Suppressor macrophage treated with lipopolysaccharide for 1 hour (primary cell): ENCODE measurements around the gene LRRC41.
A peak's percentile ranks its signal among the peaks of the same experiment; 100 is the strongest.
"Not testable (repeated sequence)": the region's sequence is repeated elsewhere in the genome, so short reads cannot be mapped to it uniquely, and the experiment has no call there.

Source experiments
- DNase-seq, 3 donors: peaks; one replicate each; pipeline ENCODE4 v3.0.0-alpha.2; 2020 to 2022

Gene LRRC41

DNA sequence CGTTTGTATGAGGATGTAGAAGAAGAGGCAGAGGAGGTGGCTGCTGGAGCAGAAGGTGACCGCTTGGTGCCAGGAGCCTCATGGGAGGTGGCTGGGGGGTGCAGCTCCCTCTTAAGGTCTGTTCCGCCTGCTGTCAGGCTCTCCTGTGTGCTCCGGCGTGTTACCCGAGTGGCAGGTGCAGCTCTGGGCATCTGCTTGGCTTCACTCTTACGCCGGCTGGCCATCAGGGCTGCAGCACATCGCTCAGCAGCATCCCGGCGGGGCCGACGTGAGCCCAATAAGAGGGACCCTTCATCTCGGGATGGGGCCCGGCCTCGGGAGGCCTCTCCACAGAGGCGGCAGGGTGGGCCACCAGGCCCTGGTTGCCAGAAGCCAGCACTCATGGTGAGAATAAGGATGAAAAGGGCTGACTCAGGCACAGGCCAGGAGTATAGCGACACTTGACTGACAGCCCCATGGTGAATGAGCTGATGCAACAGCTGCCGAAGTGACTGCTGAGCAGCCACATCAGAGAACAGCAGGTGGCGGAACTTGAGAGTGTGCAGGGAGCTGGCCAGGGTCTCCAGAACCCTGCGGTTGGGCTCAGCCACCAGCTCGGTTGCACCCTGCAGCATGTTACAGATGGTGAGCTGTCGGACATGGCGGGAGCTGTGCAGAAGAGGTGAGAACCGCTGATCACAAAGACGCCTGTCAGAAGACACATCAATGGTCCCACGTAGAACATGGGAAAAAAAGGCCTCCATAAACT, 17.5 kb downstream of the LRRC41 start:
- DNase-seq, result no peak

DNA sequence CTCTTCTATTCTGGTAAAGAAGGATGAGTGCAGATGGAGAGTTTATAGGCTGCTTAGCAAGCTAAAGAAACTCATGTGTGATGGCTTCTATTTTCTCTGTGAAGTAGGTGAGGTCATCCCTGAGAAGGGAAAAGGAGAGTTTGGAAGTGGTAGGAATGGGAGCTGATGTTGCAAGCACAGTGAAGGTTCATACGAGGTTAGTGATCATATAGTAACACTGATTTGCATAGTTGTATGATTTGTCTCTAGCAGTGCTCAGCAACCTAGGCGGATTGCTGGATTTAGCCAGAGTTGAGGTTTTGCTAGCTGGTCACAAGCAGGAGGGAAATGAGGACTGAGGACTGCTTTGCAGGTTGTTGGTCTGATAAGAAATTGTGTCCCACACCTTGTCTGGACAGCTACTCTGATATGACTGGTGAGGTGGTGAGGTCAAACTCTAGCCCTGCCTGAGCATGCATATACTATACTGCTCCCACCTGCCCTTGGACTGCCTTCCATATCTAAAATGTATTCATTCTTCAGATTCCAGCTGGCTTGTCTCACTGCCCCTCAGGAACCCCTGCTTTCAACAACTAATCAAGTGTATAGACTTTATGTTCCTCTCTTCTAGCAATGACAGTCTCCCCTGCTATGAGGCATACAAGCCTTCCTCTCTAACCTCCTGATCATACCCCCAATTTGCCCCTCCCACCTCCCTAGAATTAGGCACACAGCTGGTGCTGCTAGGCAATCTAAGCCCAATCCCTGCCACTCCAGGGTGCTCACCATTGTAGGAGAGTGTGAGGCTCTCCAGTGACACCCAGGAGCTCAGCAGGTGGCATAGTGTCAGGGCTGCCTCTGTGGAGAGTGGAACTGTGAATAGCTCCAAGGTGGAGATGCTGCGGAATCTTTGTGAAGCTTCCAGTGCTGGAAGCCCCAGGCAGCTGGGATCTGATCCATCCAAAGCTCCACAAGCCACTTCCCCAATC, 18.5 kb downstream of the LRRC41 start:
- no peak for DNase-seq

DNA sequence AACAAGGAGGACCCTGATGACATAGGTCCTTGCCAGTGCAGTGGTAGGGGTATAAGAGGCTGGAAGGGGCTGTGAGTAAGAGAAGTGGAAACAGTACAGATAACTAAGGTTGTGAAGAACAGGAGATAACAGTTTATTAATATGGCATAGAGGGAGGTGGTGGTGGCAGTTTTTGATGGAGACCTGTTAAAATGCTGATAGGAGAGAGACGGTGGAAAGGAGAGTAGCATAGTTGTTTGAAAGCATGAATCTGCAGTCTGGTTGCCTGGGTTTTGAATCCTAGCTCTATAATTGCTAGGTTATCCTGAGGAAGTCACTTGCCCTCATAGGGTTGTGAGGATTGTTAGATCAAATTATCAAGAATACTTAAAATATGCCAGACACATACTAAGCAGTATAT, 19.4 kb downstream of the LRRC41 start:
- no peak for DNase-seq

DNA sequence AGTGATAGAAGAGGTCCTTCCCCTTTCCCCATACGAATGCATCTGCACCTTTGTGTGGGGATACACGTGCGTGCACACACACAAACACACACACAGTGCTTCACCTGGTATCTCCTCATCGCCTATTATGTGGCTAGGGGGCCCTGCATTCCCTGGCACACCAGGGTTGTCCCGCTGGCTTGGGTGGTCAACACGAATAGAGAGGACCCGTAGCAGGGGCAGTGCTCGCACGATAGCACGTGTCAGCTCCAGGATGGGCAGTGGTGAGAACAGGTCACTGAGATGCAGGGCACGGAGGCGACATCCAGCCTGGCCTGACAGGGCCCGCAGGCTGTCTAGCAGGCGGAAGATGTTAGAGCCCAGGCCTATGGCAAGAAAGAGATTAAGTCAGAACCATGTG, 22.4 kb downstream of the LRRC41 start:
- no peak for DNase-seq

DNA sequence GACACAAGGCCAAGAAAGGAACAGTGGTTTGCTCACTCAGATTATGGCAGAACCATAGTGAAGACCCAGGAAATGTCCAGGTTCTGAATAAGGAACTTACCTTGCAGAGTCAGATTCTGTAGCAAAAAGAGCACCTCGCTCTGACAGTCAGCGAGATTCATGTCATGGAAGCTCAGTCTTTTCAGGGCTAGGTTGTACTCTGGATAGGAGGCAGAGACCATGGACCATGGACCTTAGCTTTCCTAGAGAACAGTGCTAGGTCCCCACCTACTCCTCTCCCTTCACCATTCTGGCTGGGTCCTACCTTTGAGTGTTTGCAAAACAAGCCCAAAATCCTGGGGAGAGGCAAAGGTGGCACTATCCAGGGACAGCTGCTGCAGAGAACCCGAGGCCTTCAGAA, 23.3 kb downstream of the LRRC41 start:
- no peak for DNase-seq

DNA sequence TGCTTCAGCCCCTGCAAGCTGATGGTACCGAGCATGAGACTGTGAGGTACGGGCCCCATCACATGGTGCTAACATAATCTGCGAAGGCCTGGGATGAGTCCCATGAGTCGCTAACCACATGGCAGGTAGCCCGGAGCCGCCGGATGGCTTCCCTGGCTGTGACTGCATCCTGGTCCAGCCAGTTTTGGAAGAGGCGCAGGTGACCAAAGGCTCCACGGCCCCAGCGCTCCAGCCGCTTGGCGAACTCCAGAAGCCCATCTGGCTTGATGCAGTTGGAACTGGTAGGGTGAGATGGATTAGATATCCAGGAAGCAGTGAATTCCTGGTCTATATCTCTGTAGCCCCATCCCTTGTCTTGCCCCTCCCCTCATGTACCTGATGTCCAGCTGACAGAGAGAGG, 24.6 kb downstream of the LRRC41 start:
- DNase-seq, result no peak

DNA sequence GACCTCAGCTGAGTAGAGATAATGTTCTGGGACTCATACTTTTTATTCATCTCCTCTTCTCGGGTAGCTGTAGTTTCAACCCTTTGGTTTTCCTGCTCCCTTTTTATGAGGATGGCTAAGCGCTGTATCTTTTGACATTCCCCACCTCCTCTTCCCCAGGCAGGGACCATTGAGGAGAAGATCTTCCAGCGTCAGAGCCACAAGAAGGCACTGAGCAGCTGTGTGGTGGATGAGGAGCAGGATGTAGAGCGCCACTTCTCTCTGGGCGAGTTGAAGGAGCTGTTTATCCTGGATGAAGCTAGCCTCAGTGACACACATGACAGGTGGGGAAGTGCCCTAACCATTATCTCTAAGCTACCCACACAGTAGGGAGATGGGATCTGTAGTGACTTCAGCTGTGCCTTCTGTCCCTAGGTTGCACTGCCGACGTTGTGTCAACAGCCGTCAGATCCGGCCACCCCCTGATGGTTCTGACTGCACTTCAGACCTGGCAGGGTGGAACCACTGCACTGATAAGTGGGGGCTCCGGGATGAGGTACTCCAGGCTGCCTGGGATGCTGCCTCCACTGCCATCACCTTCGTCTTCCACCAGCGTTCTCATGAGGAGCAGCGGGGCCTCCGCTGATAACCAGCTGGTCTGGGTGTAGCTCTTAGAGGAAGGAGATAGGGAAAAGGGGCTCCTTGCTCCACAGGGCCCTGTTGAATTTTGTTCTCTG, 25.6 kb downstream of the LRRC41 start:
- no peak for DNase-seq

DNA sequence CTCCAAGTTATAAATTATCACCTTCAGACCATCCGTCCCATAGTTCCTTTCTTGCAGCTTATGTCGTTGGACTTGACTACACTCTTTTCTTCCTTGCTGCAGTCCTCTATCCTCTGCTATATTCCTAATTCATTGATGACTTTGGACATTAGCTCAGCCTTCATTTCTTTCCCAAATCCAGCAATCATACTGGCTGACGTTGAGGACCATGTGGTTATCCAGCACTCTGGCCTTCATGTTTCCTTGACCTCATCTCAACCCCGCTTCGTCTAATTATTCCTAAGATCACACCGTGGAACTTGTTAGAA, 28.4 kb downstream of the LRRC41 start:
- no peak for DNase-seq

DNA sequence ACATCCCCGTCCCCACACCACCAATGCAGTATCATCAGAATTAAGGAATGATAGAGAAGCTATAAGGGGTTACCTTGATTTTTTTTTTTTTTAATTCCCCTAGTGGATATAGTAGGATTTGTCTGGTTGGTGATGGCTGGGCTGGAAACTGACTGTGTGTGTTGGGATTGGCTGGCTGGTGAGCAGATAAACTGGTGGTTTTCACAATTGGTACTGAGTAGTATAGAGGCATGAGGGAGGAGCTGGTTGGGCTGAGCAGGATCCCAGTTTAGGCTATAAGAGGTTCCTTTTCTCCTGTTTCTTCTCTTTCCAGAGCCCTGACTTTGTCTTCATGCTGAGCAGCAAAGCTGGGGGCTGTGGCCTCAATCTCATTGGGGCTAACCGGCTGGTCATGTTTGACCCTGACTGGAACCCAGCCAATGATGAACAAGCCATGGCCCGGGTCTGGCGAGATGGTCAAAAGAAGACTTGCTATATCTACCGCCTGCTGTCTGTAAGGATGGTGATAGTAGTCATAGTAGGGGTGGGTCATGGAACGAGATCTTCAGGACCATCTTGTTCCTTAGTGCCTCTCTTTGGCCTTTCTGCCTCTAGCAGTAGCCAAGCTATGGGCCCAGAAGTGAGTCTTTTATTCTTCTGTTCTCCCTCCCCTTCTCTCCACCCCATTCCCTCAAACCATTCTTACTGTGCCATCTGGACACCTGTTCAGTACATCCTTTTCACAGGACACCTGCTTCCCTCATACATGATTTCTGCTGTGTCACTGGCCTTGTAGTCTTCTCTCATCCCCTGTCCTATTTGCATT, 29.0 kb downstream of the LRRC41 start:
- DNase-seq, result no peak

DNA sequence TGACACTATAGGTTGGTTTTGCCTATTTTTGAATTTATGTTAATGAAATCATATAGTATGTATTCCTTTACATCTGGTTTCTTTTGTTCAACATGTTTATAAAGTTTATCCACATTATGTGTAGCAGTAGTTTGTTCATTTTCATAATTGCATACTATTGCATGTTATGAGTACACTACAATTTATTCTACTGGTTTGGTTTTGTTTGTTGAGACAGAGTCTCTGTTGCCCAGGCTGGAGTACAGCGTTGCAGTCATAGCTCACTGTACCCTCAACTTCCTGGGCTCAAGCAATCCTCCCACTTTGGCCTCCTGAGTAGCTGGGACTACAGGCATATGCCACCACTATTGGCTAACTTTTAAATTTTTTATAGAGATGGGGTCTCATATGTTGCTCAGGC, 34.8 kb downstream of the LRRC41 start:
- DNase-seq, result no peak

DNA sequence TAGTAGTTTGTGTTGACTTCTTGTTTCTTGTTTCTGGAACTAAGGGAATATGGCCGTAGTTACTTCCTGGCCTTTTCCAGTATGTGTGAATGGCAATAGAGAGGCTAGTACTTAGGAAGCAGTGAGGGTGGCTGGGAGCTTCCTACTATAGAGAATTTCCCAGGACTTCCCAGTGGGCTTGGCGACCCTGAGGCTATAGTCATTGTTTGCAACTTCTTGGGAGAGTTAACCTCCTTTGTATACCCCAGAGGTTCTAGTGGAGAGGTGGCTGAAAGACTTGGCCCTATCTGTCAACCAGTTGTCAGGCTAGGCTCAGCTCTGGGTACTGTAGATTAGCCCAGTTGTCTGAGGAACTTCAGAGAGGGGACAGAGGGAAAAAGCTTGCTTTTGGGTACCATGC, 40.3 kb downstream of the LRRC41 start:
- no peak for DNase-seq

DNA sequence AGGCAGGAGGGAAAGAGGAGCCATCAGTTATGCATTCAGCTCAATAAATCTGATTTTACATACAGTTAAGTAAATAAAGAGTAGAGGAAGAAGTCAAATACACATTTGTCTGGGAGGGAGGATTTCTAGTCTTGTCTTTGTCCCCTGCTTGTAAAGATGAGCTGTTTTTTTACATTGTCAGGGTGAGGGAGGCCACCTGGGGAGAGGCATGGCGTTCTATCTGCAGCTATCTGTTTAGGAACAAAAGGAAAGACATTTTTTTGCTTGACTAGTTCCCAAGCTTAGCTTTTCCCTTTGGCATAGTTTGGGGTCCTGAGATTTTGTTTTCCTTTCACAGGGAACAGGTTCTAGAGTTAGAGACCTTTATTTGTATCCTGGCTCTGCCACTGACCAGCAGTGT, 40.9 kb downstream of the LRRC41 start:
- DNase-seq, result no peak

DNA sequence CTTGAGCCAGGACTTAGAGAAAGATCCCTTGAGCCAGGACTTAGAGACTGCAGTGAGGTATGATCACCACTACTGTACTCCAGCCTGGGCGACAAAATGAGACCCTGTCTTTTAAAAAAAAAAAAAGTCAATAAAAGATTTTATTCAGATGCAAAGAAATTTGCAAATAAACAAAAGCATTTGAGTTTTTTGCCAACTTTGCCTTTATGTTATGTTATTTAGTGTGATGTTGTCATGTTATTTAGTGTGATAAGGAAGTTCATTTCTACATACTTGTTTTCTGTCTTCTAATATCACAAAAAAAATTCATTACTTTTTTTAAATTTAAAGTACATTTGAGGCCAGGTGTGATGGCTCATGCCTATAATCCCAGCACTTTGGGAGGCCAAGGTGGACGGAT, 46.9 kb downstream of the LRRC41 start:
- DNase-seq, result no peak

DNA sequence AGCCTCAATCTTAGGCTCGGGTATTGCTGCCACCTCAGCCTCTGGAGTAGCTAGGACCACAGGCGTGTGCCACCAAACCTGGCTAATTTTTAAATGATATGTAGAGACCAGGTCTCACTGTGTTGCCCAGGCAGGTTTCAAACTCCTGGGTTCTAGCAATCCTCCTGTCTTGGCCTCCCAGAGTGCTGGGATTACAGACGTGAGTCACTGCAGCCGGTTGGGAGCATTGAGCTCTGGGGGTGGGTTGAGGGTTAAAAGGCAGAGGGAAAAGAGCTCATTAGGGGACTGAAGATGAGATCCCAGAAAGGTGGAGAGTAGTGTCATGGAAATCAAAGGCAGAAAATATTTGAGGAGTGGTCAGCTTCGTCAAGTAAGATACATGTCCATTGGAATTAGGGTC, 48.7 kb downstream of the LRRC41 start:
- DNase-seq, result no peak

DNA sequence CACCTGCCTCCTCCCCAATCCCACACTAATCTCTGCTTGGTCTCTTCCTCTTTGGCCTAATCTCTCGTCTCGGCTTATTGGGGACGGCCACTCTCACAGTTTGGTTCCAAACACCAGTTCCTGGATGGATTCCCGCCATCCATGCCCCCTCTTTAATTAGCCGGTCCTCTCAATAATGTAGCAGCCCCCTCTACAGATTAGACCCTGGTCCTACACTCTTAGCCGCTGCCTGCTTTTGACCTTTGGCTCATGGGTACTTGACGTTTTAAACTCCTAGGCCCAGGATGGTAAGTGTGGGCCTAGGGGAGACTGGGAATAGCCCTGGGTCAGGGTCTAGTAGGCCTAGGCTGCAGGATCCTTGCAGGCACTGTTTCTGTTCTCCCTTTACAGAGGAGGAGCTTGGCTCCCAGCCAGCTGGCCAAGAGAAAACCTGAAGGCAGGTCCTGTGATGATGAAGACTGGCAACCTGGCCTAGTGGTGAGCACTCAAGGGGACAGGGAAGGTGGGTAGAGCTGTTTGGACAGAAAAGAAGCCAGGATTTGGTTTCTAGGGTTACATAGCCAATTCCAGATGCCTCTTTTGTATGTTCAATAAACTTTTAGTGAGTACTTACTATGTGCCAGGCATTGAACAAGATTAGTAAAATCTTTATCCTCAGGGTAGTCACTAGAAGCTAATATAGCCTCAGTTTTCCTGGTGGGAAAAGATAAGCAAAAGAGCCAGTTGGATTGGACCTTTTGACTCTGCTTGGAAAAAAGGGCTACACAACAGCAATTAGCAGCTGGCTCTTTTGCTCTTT, 55.1 kb downstream of the LRRC41 start:
- DNase-seq, result peak in 1 of 3 donors; percentile 28

DNA sequence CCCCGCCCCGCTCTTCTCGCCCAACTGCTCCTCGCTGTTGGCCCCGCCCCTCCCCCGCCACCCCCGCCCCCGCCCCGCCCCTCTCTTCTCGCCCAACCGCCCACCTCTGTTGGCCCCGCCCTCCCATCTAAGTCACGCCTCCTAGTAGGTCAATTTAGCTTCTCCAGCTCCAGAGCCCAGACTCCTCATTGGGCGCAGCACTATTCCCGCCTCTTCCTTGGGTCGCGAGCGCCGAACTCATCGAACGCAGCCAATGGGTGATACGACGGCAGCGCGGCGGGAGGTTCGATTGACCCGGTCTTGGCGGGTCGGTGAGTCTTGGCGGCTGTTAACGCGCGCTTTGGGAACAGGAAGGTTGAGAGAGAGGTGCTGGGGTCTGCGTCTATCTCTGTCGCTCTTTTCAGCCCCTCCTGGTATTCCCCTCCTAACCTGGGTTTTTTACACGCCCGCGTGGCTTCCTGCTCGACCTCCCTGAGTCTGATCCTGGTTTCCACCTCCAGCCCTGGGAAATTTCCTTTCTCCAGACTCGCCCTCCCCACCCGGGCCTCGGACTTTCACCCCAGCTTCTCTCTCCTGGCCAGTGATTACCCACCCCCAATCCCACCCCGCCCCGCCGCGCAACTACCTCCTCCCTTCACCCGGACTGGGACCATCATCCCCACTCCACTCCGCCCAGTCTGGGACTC, 55.8 kb downstream of the LRRC41 start, which contains the start of gene RAD54L:
Gene RAD54L (plus strand): TSS at position 328 of the 686 bp plus-strand sequence. CDS start 643 bp downstream, outside the sequence.
- peak; percentile 99 for DNase-seq

DNA sequence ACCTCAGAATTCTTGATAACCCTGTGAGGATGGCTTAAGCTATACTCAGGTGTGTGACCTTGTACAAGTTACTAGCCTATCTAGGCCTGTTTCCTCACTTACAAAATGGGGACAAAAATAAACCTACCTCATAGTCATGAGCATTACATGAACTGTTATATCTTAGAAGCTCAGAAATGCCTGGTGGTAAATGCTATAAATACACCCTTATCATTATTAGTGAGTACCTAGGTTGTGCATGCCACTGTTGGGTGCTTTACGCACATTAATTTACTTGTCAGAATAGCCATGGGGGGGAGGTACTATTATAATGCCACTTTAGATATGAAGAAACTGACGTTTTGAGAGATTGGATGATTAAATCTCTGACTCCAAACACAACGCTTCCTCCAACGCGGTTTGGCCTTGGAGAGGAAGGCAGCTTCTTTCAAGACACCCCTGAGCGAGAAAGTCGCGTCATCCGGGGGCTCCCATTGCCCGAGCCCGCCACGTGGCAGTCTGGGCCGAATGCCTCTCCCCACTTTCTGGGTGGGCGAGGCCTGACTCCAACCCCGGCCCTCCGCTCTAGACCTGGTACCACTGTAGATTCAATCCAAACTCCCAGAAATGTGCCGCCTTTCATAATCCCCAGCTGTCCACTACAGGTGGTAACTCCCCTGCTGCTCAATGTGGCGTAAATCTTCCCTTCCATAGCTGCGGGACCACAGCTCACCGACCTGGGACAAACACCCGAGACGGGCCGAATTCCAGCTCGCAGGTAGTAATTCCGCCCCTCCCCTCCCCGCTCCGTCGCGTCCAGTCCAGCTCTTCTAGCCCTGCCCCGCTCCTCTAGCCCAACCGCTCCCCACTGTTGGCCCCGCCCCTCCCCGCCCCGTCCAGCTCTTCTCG, 56.6 kb downstream of the LRRC41 start:
- peak; percentile 78 to 86 (median 84) for DNase-seq

DNA sequence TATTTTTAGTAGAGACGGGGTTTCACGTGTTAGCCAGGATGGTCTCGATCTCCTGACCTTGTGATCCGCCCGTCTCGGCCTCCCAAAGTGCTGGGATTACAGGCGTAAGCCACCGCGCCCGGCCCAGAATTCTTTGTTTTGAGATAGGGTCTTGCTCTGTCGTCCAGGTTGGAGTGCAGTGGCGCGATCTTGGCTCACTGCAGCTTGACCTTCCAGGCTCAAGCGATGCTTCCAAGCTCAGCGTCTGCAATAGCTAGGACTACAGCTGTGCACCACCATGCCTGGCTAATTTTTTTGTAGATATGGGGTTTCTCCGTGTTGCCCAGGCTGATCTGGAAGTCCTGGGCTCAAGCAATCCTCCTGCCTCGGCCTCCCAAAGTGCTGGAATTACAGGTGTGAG, 57.3 kb downstream of the LRRC41 start:
- DNase-seq, result not testable (repeated sequence)

DNA sequence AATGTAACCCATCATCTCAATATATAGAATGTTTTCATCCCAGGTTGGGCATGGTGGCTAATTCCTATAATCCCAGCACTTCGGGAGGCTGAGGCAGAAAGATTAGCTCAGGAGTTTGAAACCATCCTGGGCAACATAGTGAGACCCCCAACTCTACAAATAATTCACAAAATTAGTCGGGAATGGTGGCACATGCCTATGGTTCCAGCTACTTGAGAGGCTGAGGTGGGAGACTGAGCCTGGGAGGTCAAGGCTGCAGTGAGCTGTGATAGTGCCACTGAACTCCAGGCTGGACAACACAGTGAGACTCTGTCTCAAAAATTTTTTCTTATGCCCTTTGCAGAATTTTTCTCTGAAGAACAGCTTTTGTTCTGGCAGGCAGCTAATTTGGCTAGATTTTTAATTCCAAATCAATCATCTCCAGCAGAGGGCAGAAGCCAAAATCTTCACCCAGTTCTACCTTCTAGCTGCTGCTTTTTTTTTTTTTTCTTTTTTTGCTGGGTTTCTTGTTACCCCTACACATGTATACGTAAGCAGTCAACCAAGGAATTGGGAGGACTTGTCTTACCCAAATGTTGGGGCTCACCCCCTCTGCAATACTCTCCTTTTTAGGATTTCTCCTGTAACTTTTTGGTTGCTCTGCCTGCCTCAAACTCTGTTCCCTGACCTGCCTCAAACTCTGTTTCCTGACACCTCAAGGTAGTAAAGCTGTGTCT, 58.6 kb downstream of the LRRC41 start:
- peak; percentile 54 to 61 (median 60) for DNase-seq
